ENCODE data around the gene GPR31.
"Not testable (repeated sequence)": the region's sequence is repeated elsewhere in the genome, so short reads cannot be mapped to it uniquely, and the experiment has no call there.

Gene GPR31

GRCh38 chr6:167167699-167168098 is 9.9 kb upstream of the GPR31 start:
- DNase-seq (ENCODE audit: low read depth in 3 of 3): not testable (repeated sequence)

- no peak for DNase-seq (ENCODE audit: low read depth in 3 of 3)
Observed at GRCh38 chr6:167165858-167166471, 8.2 kb upstream of the GPR31 start.

- no peak for DNase-seq (ENCODE audit: low read depth in 3 of 3)
Observed at GRCh38 chr6:167164261-167164660, 6.5 kb upstream of the GPR31 start.

- DNase-seq (ENCODE audit: low read depth in 3 of 3): no peak
Observed at GRCh38 chr6:167163476-167164011, 5.8 kb upstream of the GPR31 start.

- no peak for DNase-seq (ENCODE audit: low read depth in 3 of 3)
Observed at GRCh38 chr6:167162591-167162990, 4.8 kb upstream of the GPR31 start.

GRCh38 chr6:167161851-167162467 is 4.2 kb upstream of the GPR31 start:
- no peak for DNase-seq (ENCODE audit: low read depth in 3 of 3)

- no peak for DNase-seq (ENCODE audit: low read depth in 3 of 3)
Observed at GRCh38 chr6:167157414-167157813, 366 bp downstream of the GPR31 start.

- no peak for DNase-seq (ENCODE audit: low read depth in 3 of 3)
Observed at GRCh38 chr6:167154895-167155294, 2.9 kb downstream of the GPR31 start.

GRCh38 chr6:167154291-167154690 is 3.5 kb downstream of the GPR31 start:
- no peak for DNase-seq (ENCODE audit: low read depth in 3 of 3)

GRCh38 chr6:167153521-167153959 is 4.2 kb downstream of the GPR31 start:
- no peak for DNase-seq (ENCODE audit: low read depth in 3 of 3)

- no peak for DNase-seq (ENCODE audit: low read depth in 3 of 3)
Observed at GRCh38 chr6:167152862-167153261, 4.9 kb downstream of the GPR31 start.

- no peak for DNase-seq (ENCODE audit: low read depth in 3 of 3)
Observed at GRCh38 chr6:167151648-167152047, 6.1 kb downstream of the GPR31 start.

- no peak for DNase-seq (ENCODE audit: low read depth in 3 of 3)
Observed at GRCh38 chr6:167150941-167151549, 6.7 kb downstream of the GPR31 start.

GRCh38 chr6:167148997-167149396 is 8.8 kb downstream of the GPR31 start:
- DNase-seq (ENCODE audit: low read depth in 3 of 3): no peak

GRCh38 chr6:167148021-167148420 is 9.8 kb downstream of the GPR31 start:
- no peak for DNase-seq (ENCODE audit: low read depth in 3 of 3)

GRCh38 chr6:167146977-167147376 is 10.8 kb downstream of the GPR31 start:
- DNase-seq (ENCODE audit: low read depth in 3 of 3): no peak

- DNase-seq (ENCODE audit: low read depth in 3 of 3): no peak
Observed at GRCh38 chr6:167146135-167146534, 11.6 kb downstream of the GPR31 start.

GRCh38 chr6:167145461-167145860 is 12.3 kb downstream of the GPR31 start:
- no peak for DNase-seq (ENCODE audit: low read depth in 3 of 3)

GRCh38 chr6:167143041-167143440 is 14.7 kb downstream of the GPR31 start:
- no peak for DNase-seq (ENCODE audit: low read depth in 3 of 3)

GRCh38 chr6:167142433-167142761 is 15.4 kb downstream of the GPR31 start:
- DNase-seq (ENCODE audit: low read depth in 3 of 3): no peak

- DNase-seq (ENCODE audit: low read depth in 3 of 3): peak; percentile 14 to 24 (median 19)
Observed at GRCh38 chr6:167141667-167142432, 15.9 kb downstream of the GPR31 start.
